CD8-positive, alpha-beta memory T cell (primary cell): ENCODE measurements around the gene ENPP4. TPM values are rescaled to one million over a fixed set of nuclear protein-coding genes. Genes with fewer than 3 reads are reported as not detected.
"Not testable (repeated sequence)": the region's sequence is repeated elsewhere in the genome, so short reads cannot be mapped to it uniquely, and the experiment has no call there.

ENCODE experiments used
- CTCF ChIA-PET: fragments of 350-600 bp; sonication (Branson Sonifier 250); formaldehyde crosslinking; loops from one replicate; lab custom pipeline; 2021; ENCODE audit warnings: antibody characterized with exemption; lab: Charles Lee
- POLR2A ChIA-PET: fragments of 350-600 bp; sonication (Branson Sonifier 250); formaldehyde crosslinking; loops from one replicate; lab custom pipeline; 2021; ENCODE audit warnings: antibody characterized with exemption; lab: Charles Lee
- DNase-seq, 5 donors: peaks; one replicate each; pipeline versions ENCODE4 v3.0.0 to v3.0.0-alpha.2; 2020 to 2022; ENCODE audit warnings: mixed read lengths in 1 of 5
- H3K27ac ChIP-seq: one replicate; pipeline ENCODE4 v1.7.0; 2013; ENCODE audit warnings: low read depth, mild to moderate bottlenecking, low read length, moderate library complexity
- H3K27me3 ChIP-seq: 2 replicates; pipeline ENCODE4 v1.7.0; 2013; ENCODE audit warnings: low read length, mild to moderate bottlenecking; ENCODE audit not compliant: insufficient read depth, poor library complexity, severe bottlenecking
- H3K36me3 ChIP-seq: 2 replicates; pipeline ENCODE4 v1.7.0; 2013; ENCODE audit warnings: mild to moderate bottlenecking, low read length, moderate library complexity; ENCODE audit not compliant: insufficient read depth
- H3K4me1 ChIP-seq: 2 replicates; pipeline ENCODE4 v1.7.0; 2013; ENCODE audit warnings: mild to moderate bottlenecking, low read length, moderate library complexity; ENCODE audit not compliant: insufficient read depth
- H3K4me3 ChIP-seq: 2 replicates; pipeline ENCODE4 v1.7.0; 2013; ENCODE audit warnings: mild to moderate bottlenecking, low read length
- H3K9me3 ChIP-seq: 2 replicates; pipeline ENCODE4 v1.7.0; 2013; ENCODE audit warnings: mild to moderate bottlenecking, low read length
- H3K27ac Mint-ChIP-seq, 8 donors: one replicate each; pipeline ENCODE4 v1.8.0; 2020 to 2021; ENCODE audit warnings: mixed read lengths in 8 of 8, mild to moderate bottlenecking in 6 of 8, inconsistent platforms in 3 of 8, moderate library complexity in 3 of 8
- H3K27me3 Mint-ChIP-seq, 2 donors: one replicate each; pipeline ENCODE4 v1.8.0; 2020 to 2021; ENCODE audit warnings: mixed read lengths in 2 of 2, mild to moderate bottlenecking in 1 of 2, moderate library complexity in 1 of 2
- H3K36me3 Mint-ChIP-seq, 3 donors: one replicate each; pipeline ENCODE4 v1.8.0; 2020 to 2021; ENCODE audit warnings: mixed read lengths in 3 of 3, inconsistent platforms in 1 of 3, mild to moderate bottlenecking in 1 of 3
- H3K4me1 Mint-ChIP-seq, 3 donors: one replicate each; pipeline ENCODE4 v1.8.0; 2020 to 2021; ENCODE audit warnings: mixed read lengths in 3 of 3, inconsistent platforms in 1 of 3, mild to moderate bottlenecking in 1 of 3
- H3K4me3 Mint-ChIP-seq, 7 donors: one replicate each; pipeline ENCODE4 v1.8.0; 2020 to 2021; ENCODE audit warnings: mixed read lengths in 7 of 7, mild to moderate bottlenecking in 6 of 7, moderate library complexity in 4 of 7, inconsistent platforms in 2 of 7
- H3K9me3 Mint-ChIP-seq, 5 donors: one replicate each; pipeline ENCODE4 v1.8.0; 2020 to 2022; ENCODE audit warnings: mixed read lengths in 5 of 5, mild to moderate bottlenecking in 3 of 5, moderate library complexity in 2 of 5, inconsistent platforms in 1 of 5
- polyA plus RNA-seq: library from polyadenylated mRNA; unstranded; fragments of 300-500 nt; fragmentation: Illumina TruSeq; gene quantifications from one replicate; pipeline ENCODE4 v1.2.3, GENCODE V29; 2021
- total RNA-seq, 2 experiments: library from RNA; stranded (reverse); gene quantifications; one replicate each; pipeline ENCODE4 v1.2.3, GENCODE V29; 2021

The ENPP4 gene
- total and polyA plus RNA-seq, 3 experiments from 2014 or later: 11.1 to 13.2 (median 13.0) TPM

DNA sequence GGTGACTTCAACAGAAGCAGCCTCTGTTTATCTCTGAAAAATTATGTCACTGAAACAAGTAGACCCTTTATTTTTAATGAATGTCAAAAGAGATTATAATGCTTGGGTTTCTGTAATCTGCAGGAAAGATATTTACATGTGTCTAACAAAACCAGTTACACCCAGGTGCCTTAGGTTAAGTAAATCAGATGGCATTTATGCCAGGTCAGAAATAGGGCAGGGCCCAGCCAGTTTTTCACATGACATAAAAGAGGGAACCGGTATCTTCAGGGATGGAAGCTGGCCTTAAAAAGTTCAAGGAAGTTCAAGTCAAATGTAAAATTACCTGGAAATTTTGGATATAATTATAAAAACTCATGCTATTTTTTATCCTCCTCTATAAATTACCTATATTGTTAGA, 14.2 kb upstream of the ENPP4 start:
- CTCF ChIA-PET: interaction anchor here (0.9 to 1.2 kb wide), 2 partner anchors 25 kb away, joined by 3 to 4 read pairs; no protein-coding TSS in a partner anchor
- H3K9me3 ChIP-seq: no peaks in the 10 kb centered on the region
- H3K4me1 Mint-ChIP-seq: peaks cover 31 to 62% (median 52%) of the 10 kb centered on the region in 3 donors
- POLR2A ChIA-PET: interaction anchor here (0.9 kb wide), 1 partner anchor 13 kb away, joined by 3 read pairs; no protein-coding TSS in a partner anchor
- no peak overlapping the region for H3K27ac ChIP-seq
- no peak for DNase-seq
- peaks cover 28 to 62% (median 42%) of the 10 kb centered on the region in 3 donors for H3K36me3 Mint-ChIP-seq
- no peaks in the 10 kb centered on the region for H3K27me3 ChIP-seq
- peaks cover 1 to 19% (median 7%) of the 10 kb centered on the region in 5 donors for H3K9me3 Mint-ChIP-seq
- H3K27me3 Mint-ChIP-seq: peaks cover 0 to 1% of the 10 kb centered on the region in 2 donors
- no peak overlapping the region for H3K27ac Mint-ChIP-seq
- H3K4me3 Mint-ChIP-seq: no peak overlapping the region
- peaks cover 5% of the 10 kb centered on the region for H3K4me1 ChIP-seq
- H3K4me3 ChIP-seq: no peak overlapping the region
- no peaks in the 10 kb centered on the region for H3K36me3 ChIP-seq

DNA sequence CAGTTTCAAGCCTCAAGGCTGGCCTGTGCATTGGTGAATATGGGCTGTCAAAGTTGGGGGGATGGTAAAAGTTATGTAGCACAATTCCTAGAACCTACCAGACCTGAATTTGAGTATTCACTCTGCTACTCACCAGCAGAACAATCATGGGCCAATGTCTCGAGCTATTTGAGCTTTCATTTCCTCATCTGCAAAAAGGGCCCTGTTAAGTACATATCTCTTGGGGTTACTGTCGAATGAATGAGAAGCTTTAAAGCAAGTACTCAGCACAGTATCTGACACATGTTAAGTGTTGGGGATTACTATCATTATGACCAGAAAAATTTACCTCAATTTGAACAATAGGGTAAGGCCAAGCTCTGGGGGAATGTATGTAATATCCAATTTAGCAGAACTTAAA, 13.5 kb upstream of the ENPP4 start:
- no peaks in the 10 kb centered on the region for H3K27me3 ChIP-seq
- no peak overlapping the region for H3K4me3 Mint-ChIP-seq
- peaks cover 31 to 65% (median 58%) of the 10 kb centered on the region in 3 donors for H3K4me1 Mint-ChIP-seq
- no peak for DNase-seq
- peaks cover 27 to 61% (median 44%) of the 10 kb centered on the region in 3 donors for H3K36me3 Mint-ChIP-seq
- CTCF ChIA-PET: interaction anchor here (1.2 kb wide), 1 partner anchor 26 kb away, joined by 3 read pairs; no protein-coding TSS in a partner anchor
- POLR2A ChIA-PET: interaction anchor here (0.9 kb wide), 1 partner anchor 12 kb away, joined by 3 read pairs; no protein-coding TSS in a partner anchor
- no peaks in the 10 kb centered on the region for H3K36me3 ChIP-seq
- H3K27me3 Mint-ChIP-seq: peaks cover 0 to 1% of the 10 kb centered on the region in 2 donors
- H3K27ac Mint-ChIP-seq: no peak overlapping the region
- peaks cover 5% of the 10 kb centered on the region for H3K4me1 ChIP-seq
- H3K27ac ChIP-seq: no peak overlapping the region
- no peak overlapping the region for H3K4me3 ChIP-seq
- H3K9me3 Mint-ChIP-seq: peaks cover 0 to 19% (median 9%) of the 10 kb centered on the region in 5 donors
- H3K9me3 ChIP-seq: no peaks in the 10 kb centered on the region

DNA sequence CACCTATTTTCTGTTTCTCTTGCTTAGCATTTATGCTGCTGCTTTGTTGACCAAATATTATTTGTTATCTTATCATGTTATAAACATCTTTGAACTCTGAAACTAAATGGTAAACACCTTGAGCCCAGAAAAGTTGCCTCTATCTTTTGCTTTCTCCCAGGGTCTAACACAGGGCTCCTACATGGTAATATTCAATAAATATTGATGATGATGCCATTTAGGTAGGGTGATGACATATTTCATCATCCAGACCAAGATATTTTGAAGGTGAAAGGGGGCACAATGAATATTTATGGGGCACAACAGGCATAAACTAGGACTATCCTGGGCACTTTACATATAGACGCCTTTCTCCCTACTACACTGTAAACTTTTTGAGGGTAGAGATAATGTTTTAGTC, 11.6 kb upstream of the ENPP4 start:
- CTCF ChIA-PET: interaction anchor here (0.8 to 1.3 kb wide), 3 partner anchors 12 to 56 kb away, joined by 3 to 4 read pairs (median 3); partner anchors contain the start of gene ENPP4
- H3K36me3 Mint-ChIP-seq: peaks cover 26 to 57% (median 44%) of the 10 kb centered on the region in 3 donors
- Histone ChIP-seq H3K4me1 (peaks cover 5% of the 10 kb centered on the region), H3K36me3 (no peaks in the 10 kb centered on the region), H3K4me3 (no peak overlapping the region), H3K9me3 (no peaks in the 10 kb centered on the region), H3K27ac (no peak overlapping the region), H3K27me3 (no peaks in the 10 kb centered on the region)
- H3K9me3 Mint-ChIP-seq: peaks cover 0 to 29% (median 20%) of the 10 kb centered on the region in 5 donors
- H3K4me3 Mint-ChIP-seq: no peak overlapping the region
- H3K27me3 Mint-ChIP-seq: peaks cover 0 to 1% of the 10 kb centered on the region in 2 donors
- POLR2A ChIA-PET: interaction anchor here (0.6 kb wide), 2 partner anchors 10 to 12 kb away, joined by 5 to 9 read pairs; no protein-coding TSS in a partner anchor
- peaks cover 37 to 72% (median 69%) of the 10 kb centered on the region in 3 donors for H3K4me1 Mint-ChIP-seq
- no peak for DNase-seq
- peak overlapping the region in 2 of 8 donors; percentile 12 to 13 for H3K27ac Mint-ChIP-seq

DNA sequence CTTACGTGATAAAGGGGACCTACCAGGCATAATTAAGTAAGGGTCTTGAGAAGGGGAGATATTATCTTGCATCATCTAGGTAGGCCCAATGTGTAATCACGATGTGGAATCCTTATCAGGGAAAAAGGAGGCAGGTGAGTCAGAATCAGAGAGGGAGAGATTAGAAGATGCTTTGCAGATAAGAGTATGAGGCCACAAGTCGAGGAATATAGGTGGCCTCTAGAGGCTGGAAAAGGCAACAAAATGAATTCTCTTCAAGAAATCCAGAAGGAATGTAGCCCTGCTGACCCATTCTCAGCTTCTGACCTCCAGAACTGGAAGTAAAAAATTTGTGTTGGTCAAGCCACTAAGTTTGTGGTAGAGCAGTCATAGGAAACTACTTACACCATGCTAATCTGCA, 11.0 kb upstream of the ENPP4 start:
- ChIA-PET POLR2A (interaction anchor here (0.5 kb wide), 1 partner anchor 12 kb away, joined by 4 read pairs; no protein-coding TSS in a partner anchor), CTCF (interaction anchor here (2.1 kb wide), 1 partner anchor 11 kb away, joined by 12 read pairs; the partner anchor contains the start of gene ENPP4)
- H3K27ac ChIP-seq: no peak overlapping the region
- peaks cover 5% of the 10 kb centered on the region for H3K4me1 ChIP-seq
- Mint-ChIP-seq H3K9me3 (peaks cover 0 to 29% (median 22%) of the 10 kb centered on the region in 5 donors), H3K27me3 (peaks cover 0 to 1% of the 10 kb centered on the region in 2 donors), H3K36me3 (peaks cover 19 to 54% (median 44%) of the 10 kb centered on the region in 3 donors), H3K4me1 (peaks cover 36 to 68% (median 65%) of the 10 kb centered on the region in 3 donors), H3K4me3 (peak overlapping the region in 1 of 7 donors; percentile 44), H3K27ac (no peak overlapping the region)
- no peak for DNase-seq
- H3K36me3 ChIP-seq: no peaks in the 10 kb centered on the region
- H3K27me3 ChIP-seq: no peaks in the 10 kb centered on the region
- no peak overlapping the region for H3K4me3 ChIP-seq
- no peaks in the 10 kb centered on the region for H3K9me3 ChIP-seq

DNA sequence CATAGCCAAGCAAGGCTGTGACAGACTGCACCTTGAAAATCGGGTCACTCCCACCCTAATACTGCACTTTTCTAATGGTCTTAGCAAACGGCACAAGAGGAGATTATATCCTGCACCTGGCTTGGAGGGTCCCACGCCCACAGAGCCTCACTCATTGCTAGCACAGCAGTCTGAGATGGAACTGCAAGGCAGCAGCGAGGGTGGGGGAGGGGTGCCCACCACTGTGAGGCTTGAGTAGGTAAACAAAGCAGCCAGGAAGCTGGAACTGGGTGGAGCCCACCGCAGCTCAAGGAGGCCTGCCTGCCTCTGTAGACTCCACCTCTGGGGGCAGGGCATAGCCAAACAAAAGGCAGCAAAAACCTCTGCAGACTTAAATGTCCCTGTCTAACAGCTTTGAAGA, 10.1 kb upstream of the ENPP4 start:
- H3K4me1 Mint-ChIP-seq: peaks cover 37 to 71% (median 57%) of the 10 kb centered on the region in 3 donors
- H3K4me3 Mint-ChIP-seq: peak overlapping the region in 6 of 7 donors; percentile 44 to 65 (median 56)
- DNase-seq: peak in 1 of 5 donors; percentile 54
- H3K4me3 ChIP-seq, H3K4me1 ChIP-seq, H3K9me3 ChIP-seq, H3K27me3 ChIP-seq, H3K27me3 Mint-ChIP-seq, H3K27ac ChIP-seq, POLR2A ChIA-PET, H3K36me3 ChIP-seq: not testable (repeated sequence)
- peaks cover 19 to 54% (median 44%) of the 10 kb centered on the region in 3 donors for H3K36me3 Mint-ChIP-seq
- H3K27ac Mint-ChIP-seq: peak overlapping the region in 1 of 8 donors; percentile 17
- peaks cover 0 to 29% (median 22%) of the 10 kb centered on the region in 5 donors for H3K9me3 Mint-ChIP-seq
- CTCF ChIA-PET: interaction anchor here (1.3 to 2.1 kb wide), 2 partner anchors 10 to 29 kb away, joined by 3 to 12 read pairs; partner anchors contain the start of gene ENPP4

DNA sequence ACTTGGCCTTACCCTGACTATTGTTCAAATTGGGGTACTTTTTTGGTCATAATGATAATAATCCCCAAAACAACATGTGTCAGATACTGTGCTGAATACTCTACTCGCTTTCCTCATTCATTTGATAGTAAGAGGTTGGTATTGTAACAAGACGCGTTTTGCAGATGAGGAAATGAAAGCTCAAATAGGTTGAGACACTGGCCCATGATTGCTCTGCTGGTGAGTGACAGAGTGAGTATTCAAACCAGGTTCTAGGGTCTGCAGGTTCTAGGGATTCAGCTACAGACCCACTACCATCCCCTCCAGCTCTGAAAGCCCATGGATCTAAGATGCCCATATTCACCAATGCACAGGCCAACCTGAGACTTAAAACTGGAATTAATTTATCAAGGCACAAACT, 1.3 kb upstream of the ENPP4 start:
- H3K9me3 ChIP-seq: no peaks in the 10 kb centered on the region
- ChIA-PET CTCF (interaction anchor here (0.7 to 3.1 kb wide), 3 partner anchors 9 to 42 kb away, joined by 3 to 14 read pairs (median 12); partner anchors contain the start of gene ENPP5), POLR2A (interaction anchor here (0.6 to 2.0 kb wide), 4 partner anchors 11 to 117 kb away, joined by 3 to 11 read pairs (median 4); no protein-coding TSS in a partner anchor)
- peak overlapping the region; percentile 45 to 98 (median 84) for H3K27ac Mint-ChIP-seq
- H3K27ac ChIP-seq: no peak overlapping the region
- H3K27me3 ChIP-seq: no peaks in the 10 kb centered on the region
- peaks cover 0 to 1% of the 10 kb centered on the region in 2 donors for H3K27me3 Mint-ChIP-seq
- H3K4me1 ChIP-seq: peaks cover 21% of the 10 kb centered on the region
- peaks cover 36 to 74% (median 63%) of the 10 kb centered on the region in 3 donors for H3K4me1 Mint-ChIP-seq
- no peaks in the 10 kb centered on the region for H3K36me3 ChIP-seq
- H3K4me3 Mint-ChIP-seq: peak overlapping the region; percentile 96 to 100 (median 98)
- peaks cover 0 to 12% (median 0%) of the 10 kb centered on the region in 3 donors for H3K36me3 Mint-ChIP-seq
- DNase-seq: no peak
- peak overlapping the region; percentile 82 for H3K4me3 ChIP-seq
- no peaks in the 10 kb centered on the region for H3K9me3 Mint-ChIP-seq

DNA sequence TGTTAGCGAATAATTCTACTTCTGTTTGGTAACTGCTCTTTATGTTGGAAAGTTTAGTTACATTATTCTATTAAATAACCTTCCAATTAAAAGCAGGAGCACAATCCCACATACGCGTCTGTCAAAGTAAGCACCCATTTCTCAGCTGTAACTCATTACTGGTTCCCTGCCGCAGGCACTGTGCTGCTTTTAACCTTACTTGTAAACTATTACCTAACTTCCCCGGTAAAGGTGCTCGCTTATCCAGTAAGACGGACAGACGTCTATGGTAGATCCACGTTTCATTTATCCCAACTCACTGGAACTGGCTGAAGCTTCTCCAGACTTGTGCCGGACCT, 529 bp upstream of the ENPP4 start:
- Mint-ChIP-seq H3K4me1 (peaks cover 43 to 74% (median 71%) of the 10 kb centered on the region in 3 donors), H3K36me3 (peaks cover 0 to 12% (median 0%) of the 10 kb centered on the region in 3 donors), H3K9me3 (no peaks in the 10 kb centered on the region), H3K4me3 (peak overlapping the region; percentile 96 to 100 (median 98)), H3K27ac (peak overlapping the region; percentile 88 to 98 (median 96)), H3K27me3 (peaks cover 0 to 1% of the 10 kb centered on the region in 2 donors)
- no peak for DNase-seq
- Histone ChIP-seq H3K9me3 (no peaks in the 10 kb centered on the region), H3K4me1 (peaks cover 23% of the 10 kb centered on the region), H3K36me3 (no peaks in the 10 kb centered on the region), H3K27ac (peak overlapping the region; percentile 81), H3K27me3 (no peaks in the 10 kb centered on the region), H3K4me3 (peak overlapping the region; percentile 82)
- CTCF ChIA-PET: interaction anchor here (1.0 to 3.1 kb wide), 9 partner anchors 10 to 1654 kb away, joined by 3 to 14 read pairs (median 4); no protein-coding TSS in a partner anchor
- POLR2A ChIA-PET: interaction anchor here (1.0 to 2.0 kb wide), 7 partner anchors 10 to 198 kb away, joined by 3 to 11 read pairs (median 4); partner anchors contain the start of gene ENPP5
